A549 (cell line): ENCODE measurements around the gene CXCL14. TPM values are rescaled to one million over a fixed set of nuclear protein-coding genes. Genes with fewer than 3 reads are reported as not detected.
"Not testable (repeated sequence)": the region's sequence is repeated elsewhere in the genome, so short reads cannot be mapped to it uniquely, and the experiment has no call there.

ENCODE experiments used
- ATAC-seq, 2 experiments: fragments of 200-7000 bp in 1 of 2; fragments of >200 bp in 1 of 2; cut with Nextera tagmentation in 1 of 2; cut with Tn5 transposase in 1 of 2; 3 replicates each; pipeline versions ENCODE4 v1.8.0 to v1.9.1; 2018 to 2020; ENCODE audit warnings: mild to moderate bottlenecking in 1 of 2, moderate library complexity in 1 of 2
- CTCF ChIA-PET: fragments of 300-600 bp; sonication (Branson Sonifier 250); formaldehyde crosslinking; extraction: SDS; loops from one replicate; lab custom pipeline; 2021; ENCODE audit warnings: antibody characterized with exemption, inconsistent platforms; lab: Yijun Ruan, JAX
- POLR2A ChIA-PET: fragments of 350-600 bp; formaldehyde crosslinking; extraction: SDS; loops from one replicate; lab custom pipeline; 2021; ENCODE audit warnings: antibody characterized with exemption, inconsistent platforms; lab: Yijun Ruan, JAX
- DNase-seq, 2 experiments: peaks; one replicate each; pipeline versions ENCODE4 v3.0.0 to v3.0.0-alpha.2; 2011 to 2016; ENCODE audit warnings: low read depth in 1 of 2, low spot score in 1 of 2
- FAIRE-seq: peaks from 2 replicates; lab custom pipeline; 2011; peaks lifted over from hg19 to GRCh38; lab: Jason Lieb, UNC
- H3K27ac ChIP-seq, 2 experiments: fragments of >200 bp; sonication (Bioruptor Twin); formaldehyde crosslinking; 3 replicates each; pipeline ENCODE4 v1.5.1; 2016 to 2017
- H3K4me1 ChIP-seq: fragments of >200 bp; sonication (Bioruptor Twin); formaldehyde crosslinking; 3 replicates; pipeline ENCODE4 v1.6.1; 2016
- H3K4me2 ChIP-seq: fragments of >200 bp; sonication (Bioruptor Twin); formaldehyde crosslinking; 3 replicates; pipeline ENCODE4 v1.6.1; 2016
- H3K4me3 ChIP-seq: fragments of >200 bp; sonication (Bioruptor Twin); formaldehyde crosslinking; 3 replicates; pipeline ENCODE4 v1.5.1; 2016
- H3K9me3 ChIP-seq: fragments of >200 bp; sonication (Bioruptor Twin); formaldehyde crosslinking; 3 replicates; pipeline ENCODE4 v1.6.1; 2016
- HOXB13 ChIP-seq: fragments of 250-450 bp; sonication (Bioruptor Pico); IDR thresholded peaks from 2 replicates; pipeline ENCODE4 v1.5.0; 2020; ENCODE audit warnings: low read depth, mild to moderate bottlenecking, moderate library complexity
- KDM5A ChIP-seq: fragments of 200-600 bp; sonication (generic); IDR thresholded peaks from 2 replicates; pipeline ENCODE4 v1.6.1; 2016; ENCODE audit warnings: antibody characterized with exemption, mild to moderate bottlenecking
- MAFK ChIP-seq: fragments of 450-650 bp; IDR thresholded peaks from 2 replicates; pipeline ENCODE4 v1.6.1; 2014; ENCODE audit not compliant: partially characterized antibody
- MYC ChIP-seq: IDR thresholded peaks from 2 replicates; pipeline ENCODE4 v1.6.1; 2012; ENCODE audit warnings: mild to moderate bottlenecking, inconsistent platforms, low read length, improper control_type of control experiment, borderline replicate concordance
- NPAS2 ChIP-seq: fragments of 250-450 bp; sonication (Bioruptor Pico); IDR thresholded peaks from 2 replicates; pipeline ENCODE4 v1.8.0; 2022; ENCODE audit warnings: mild to moderate bottlenecking, moderate library complexity, borderline replicate concordance
- RARB ChIP-seq: fragments of 250-450 bp; sonication (Bioruptor Pico); IDR thresholded peaks from 2 replicates; pipeline ENCODE4 v1.8.0; 2021; ENCODE audit warnings: mild to moderate bottlenecking, moderate library complexity
- SMC3 ChIP-seq: fragments of >200 bp; sonication (Bioruptor Twin); formaldehyde crosslinking; IDR thresholded peaks from 3 replicates; pipeline ENCODE4 v1.6.1; 2018; ENCODE audit warnings: inconsistent platforms
- USF2 ChIP-seq: fragments of 450-650 bp; IDR thresholded peaks from 2 replicates; pipeline ENCODE4 v1.6.1; 2014; ENCODE audit warnings: antibody characterized with exemption
- ZC3H11A ChIP-seq: fragments of 450-650 bp; IDR thresholded peaks from 2 replicates; pipeline ENCODE4 v1.6.1; 2014; ENCODE audit warnings: antibody characterized with exemption, mild to moderate bottlenecking
- WGBS: methylation state at CpG from one replicate; pipeline ENCODE4 v1.1.6; 2017; ENCODE audit errors: missing lambda C conversion rate; 5-methylcytosine and 5-hydroxymethylcytosine counted together
- polyA plus RNA-seq, 4 experiments: library from polyadenylated mRNA; depleted of rRNA in 3 of 4; stranded (reverse); fragments of >200 nt; fragmentation: RNase III in 1 of 4; extraction: RNeasy Plus Mini Kit Qiagen cat#74134 plus additional on column Dnase treatment in 1 of 4; gene quantifications; 2 replicates in 3 of 4; 3 replicates in 1 of 4; pipeline ENCODE4 v1.2.3, GENCODE V29; 2011 to 2017
- TF ChIP-seq, protein P1 (sequence below): fragments of 250-450 bp; sonication (Bioruptor Pico); IDR thresholded peaks from 2 replicates; pipeline ENCODE4 v1.5.0; 2020; ENCODE audit warnings: low read depth, mild to moderate bottlenecking, moderate library complexity
- TF ChIP-seq, protein P2 (sequence below): fragments of 150-350 bp; IDR thresholded peaks from 2 replicates; pipeline ENCODE4 v1.6.1; 2014; ENCODE audit warnings: low read depth, mild to moderate bottlenecking, low read length

Gene CXCL14
- polyA plus RNA-seq, 2 of the 4 experiments (the other 2 are of a cell fraction): 0.12 TPM; not detected in 1

GRCh38 chr5:135529576-135529975 lies 49.2 kb downstream of the CXCL14 start:
- ATAC-seq, H3K27ac ChIP-seq, H3K4me2 ChIP-seq, FAIRE-seq, H3K9me3 ChIP-seq, H3K4me3 ChIP-seq, H3K4me1 ChIP-seq, POLR2A ChIA-PET, DNase-seq: not testable (repeated sequence)
- CTCF ChIA-PET: interaction anchor here (0.7 to 4.1 kb wide), 3 partner anchors 22 to 63 kb away, joined by 3 to 17 read pairs (median 6); no protein-coding TSS in a partner anchor
- WGBS: 15% methylated on average over 5 of the region's 5 CpGs

DNA sequence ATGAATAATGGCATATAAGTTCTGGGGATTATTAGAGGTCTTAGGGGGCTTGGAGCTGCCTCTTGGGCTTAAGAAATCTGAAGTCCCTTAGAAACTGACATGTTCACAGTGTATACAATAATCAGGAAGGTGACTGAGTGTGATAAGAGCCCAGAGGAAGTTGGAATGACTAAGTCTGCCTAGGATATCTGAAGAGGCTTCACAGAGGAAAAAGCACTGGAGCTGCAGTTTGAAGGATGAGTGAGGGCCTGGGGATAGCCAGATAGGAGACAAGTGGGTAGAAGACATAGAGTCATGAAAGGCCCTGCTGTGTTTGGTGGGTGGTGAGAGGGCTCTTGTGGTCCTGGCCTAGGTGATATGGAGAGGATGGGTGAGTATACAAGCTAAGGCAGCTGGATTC lies 51.9 kb downstream of the CXCL14 start:
- ATAC-seq (no peak), FAIRE-seq (no peak), DNase-seq (no peak)
- no peak overlapping the region for H3K4me3 ChIP-seq
- H3K4me1 ChIP-seq: no peaks in the 10 kb centered on the region
- CTCF ChIA-PET: interaction anchor here (1.0 to 4.1 kb wide), 4 partner anchors 9 to 68 kb away, joined by 3 to 17 read pairs (median 3); no protein-coding TSS in a partner anchor
- no peak for TF ChIP-seq NPAS2 (CRISPR knock-in tag)
- TF ChIP-seq MAFK: no peak
- TF ChIP-seq ZC3H11A: no peak
- no peak for TF ChIP-seq RARB (CRISPR knock-in tag)
- no peak overlapping the region for H3K4me2 ChIP-seq
- no peak overlapping the region for H3K27ac ChIP-seq
- peaks cover 8% of the 10 kb centered on the region; the same call in 2 of the 3 replicates for H3K9me3 ChIP-seq
- POLR2A ChIA-PET: no interaction called here

GRCh38 chr5:135521964-135522363 lies 56.8 kb downstream of the CXCL14 start:
- WGBS: 3% methylated on average over 2 of the region's 2 CpGs
- CTCF ChIA-PET: interaction anchor here (4.1 kb wide), 1 partner anchor 56 kb away, joined by 15 read pairs; no protein-coding TSS in a partner anchor

More at GRCh38 chr5:135521964-135522363, 56.8 kb downstream of the CXCL14 start:
- no peak overlapping the region for H3K4me2 ChIP-seq
- no peak for ATAC-seq
- no peak overlapping the region for H3K4me3 ChIP-seq
- no peak for FAIRE-seq
- DNase-seq: no peak
- H3K9me3 ChIP-seq: peaks cover 12% of the 10 kb centered on the region; the same call in 1 of the 3 replicates
- H3K4me1 ChIP-seq: no peaks in the 10 kb centered on the region
- no peak for TF ChIP-seq HOXB13 (CRISPR knock-in tag)
- TF ChIP-seq MAFK: peak; percentile 58
- no peak for TF ChIP-seq NPAS2 (CRISPR knock-in tag)
- TF ChIP-seq MYC: no peak
- no peak for TF ChIP-seq KDM5A
- no peak for TF ChIP-seq SMC3
- TF ChIP-seq, protein P1, sequence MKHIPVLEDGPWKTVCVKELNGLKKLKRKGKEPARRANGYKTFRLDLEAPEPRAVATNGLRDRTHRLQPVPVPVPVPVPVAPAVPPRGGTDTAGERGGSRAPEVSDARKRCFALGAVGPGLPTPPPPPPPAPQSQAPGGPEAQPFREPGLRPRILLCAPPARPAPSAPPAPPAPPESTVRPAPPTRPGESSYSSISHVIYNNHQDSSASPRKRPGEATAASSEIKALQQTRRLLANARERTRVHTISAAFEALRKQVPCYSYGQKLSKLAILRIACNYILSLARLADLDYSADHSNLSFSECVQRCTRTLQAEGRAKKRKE: no peak
- no peak for TF ChIP-seq USF2
- TF ChIP-seq, protein P2, sequence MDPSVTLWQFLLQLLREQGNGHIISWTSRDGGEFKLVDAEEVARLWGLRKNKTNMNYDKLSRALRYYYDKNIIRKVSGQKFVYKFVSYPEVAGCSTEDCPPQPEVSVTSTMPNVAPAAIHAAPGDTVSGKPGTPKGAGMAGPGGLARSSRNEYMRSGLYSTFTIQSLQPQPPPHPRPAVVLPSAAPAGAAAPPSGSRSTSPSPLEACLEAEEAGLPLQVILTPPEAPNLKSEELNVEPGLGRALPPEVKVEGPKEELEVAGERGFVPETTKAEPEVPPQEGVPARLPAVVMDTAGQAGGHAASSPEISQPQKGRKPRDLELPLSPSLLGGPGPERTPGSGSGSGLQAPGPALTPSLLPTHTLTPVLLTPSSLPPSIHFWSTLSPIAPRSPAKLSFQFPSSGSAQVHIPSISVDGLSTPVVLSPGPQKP: no peak
- POLR2A ChIA-PET: no interaction called here
- no peak overlapping the region for H3K27ac ChIP-seq

Other genes starting within 250 kb of the CXCL14 start
- 141 and 158 TPM in 2 replicates for gene MACROH2A1, start 179.8 kb downstream of the CXCL14 start, polyA plus RNA-seq (2011; rRNA removed)
- 154 to 172 TPM (median 162 TPM) in 3 replicates for gene MACROH2A1, start 179.8 kb downstream of the CXCL14 start, polyA plus RNA-seq (2017; fragmentation: RNase III; extraction: RNeasy Plus Mini Kit Qiagen cat#74134 plus additional on column Dnase treatment)
- not detected in 2 replicates for gene DCANP1, start 131.6 kb downstream of the CXCL14 start, polyA plus RNA-seq (2011; rRNA removed)
- gene DCANP1, start 131.6 kb downstream of the CXCL14 start, polyA plus RNA-seq (2017; fragmentation: RNase III; extraction: RNeasy Plus Mini Kit Qiagen cat#74134 plus additional on column Dnase treatment): not detected in 3 replicates
- not detected in 2 replicates for gene TIFAB, start 126.6 kb downstream of the CXCL14 start, polyA plus RNA-seq (2011; rRNA removed)
- gene TIFAB, start 126.6 kb downstream of the CXCL14 start, polyA plus RNA-seq (2017; fragmentation: RNase III; extraction: RNeasy Plus Mini Kit Qiagen cat#74134 plus additional on column Dnase treatment): not detected in 3 replicates
- not detected in 2 replicates for gene NEUROG1, start 43.0 kb downstream of the CXCL14 start, polyA plus RNA-seq (2011; rRNA removed)
- not detected in 3 replicates for gene NEUROG1, start 43.0 kb downstream of the CXCL14 start, polyA plus RNA-seq (2017; fragmentation: RNase III; extraction: RNeasy Plus Mini Kit Qiagen cat#74134 plus additional on column Dnase treatment)